Left ventricle myocardium superior (tissue), 1 donor: ENCODE measurements around the gene TMEM91. TPM values are rescaled to one million over a fixed set of nuclear protein-coding genes. Genes with fewer than 3 reads are reported as not detected.
"Not testable (repeated sequence)": the region's sequence is repeated elsewhere in the genome, so short reads cannot be mapped to it uniquely, and the experiment has no call there.

Experiments
- ATAC-seq: fragments of 200-7000 bp; cut with Tn5 transposase; one replicate; pipeline ENCODE4 v1.9.1; 2020; ENCODE audit warnings: mild to moderate bottlenecking, moderate library complexity
- DNase-seq: peaks from one replicate; pipeline ENCODE4 v3.0.0-alpha.2; 2020
- intact Hi-C: fragments of 100-400 bp; cut with micrococcal nuclease; formaldehyde crosslinking; loops from one replicate; pipeline ENCODE4 v1.11.0; 2022
- total RNA-seq: library from RNA; stranded (reverse); fragmentation: NEBNext Ultra II Directional; extraction: Animal tissue kit (Norgen Biotek cat#: 25700); gene quantifications from one replicate; pipeline ENCODE4 v1.2.1, GENCODE V29; 2021
- donor health status: DM: no; HTN: yes; CAD: no; lungs with severe emphysema.

TMEM91 gene
- total RNA-seq, 1 donor from 2014 or later = 3.6 TPM

DNA sequence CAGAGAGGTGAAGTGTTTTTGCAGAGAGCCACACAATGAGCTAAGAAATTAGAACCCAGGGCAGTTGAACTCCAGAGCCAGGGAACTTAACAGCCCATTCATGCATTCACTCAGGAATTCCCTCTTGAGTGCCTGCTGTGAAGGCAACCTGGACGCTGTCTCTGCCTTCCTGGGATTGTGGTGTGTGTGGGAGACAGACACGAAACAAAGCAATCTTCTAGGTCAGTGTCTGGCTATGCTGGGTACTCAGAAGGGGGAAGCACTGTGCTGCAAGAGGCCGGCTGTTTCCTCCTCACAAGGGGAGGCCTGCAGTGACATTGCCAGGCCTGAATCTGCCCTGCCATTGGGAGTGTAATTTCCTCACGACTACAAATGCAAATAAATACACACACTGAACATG lies 30.9 kb downstream of the TMEM91 start:
- DNase-seq (peak; percentile 52), ATAC-seq (peak; percentile 7)
- intact Hi-C loops = no loop called here

DNA sequence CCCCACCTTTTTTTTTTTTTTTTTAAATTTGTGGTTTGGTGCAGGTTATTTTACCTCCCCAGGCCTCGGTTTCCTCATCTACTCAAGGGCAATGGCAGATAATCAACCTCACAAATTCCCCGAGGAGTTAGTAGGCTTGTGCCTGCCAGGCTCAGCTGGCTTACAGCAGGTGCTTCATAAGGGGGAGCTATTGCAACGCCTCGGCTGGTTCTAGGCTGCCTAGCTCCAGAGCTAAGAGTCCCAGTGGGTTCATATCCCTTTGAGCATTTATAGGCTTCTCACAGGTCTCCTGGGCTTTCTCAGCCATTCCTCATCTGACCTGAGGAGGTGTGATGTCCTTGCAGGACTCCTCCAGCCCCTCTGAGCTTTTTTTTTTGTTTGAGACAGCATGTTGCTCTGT lies 31.9 kb downstream of the TMEM91 start:
- intact Hi-C loops = no loop called here
- ATAC-seq = peak; percentile 18
- no peak for DNase-seq

DNA sequence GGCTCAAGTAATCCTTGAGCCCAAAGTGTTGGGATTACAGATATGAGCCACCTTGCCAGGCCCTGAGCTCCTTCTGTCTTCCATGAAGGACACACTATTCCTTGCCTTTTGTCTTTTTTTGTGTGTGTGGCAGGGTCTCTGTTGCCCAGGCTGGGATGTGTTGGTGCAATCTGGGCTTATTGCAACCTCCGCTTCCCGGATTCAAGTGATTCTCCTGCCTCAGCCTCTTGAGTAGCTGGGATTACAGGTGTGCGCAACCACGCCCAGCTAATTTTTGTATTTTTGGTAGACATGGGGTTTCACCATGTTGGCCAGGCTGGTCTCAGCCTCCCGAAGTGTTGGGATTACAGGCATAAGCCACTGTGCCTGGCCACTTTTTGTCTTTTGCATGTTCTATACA lies 32.5 kb downstream of the TMEM91 start:
- DNase-seq, ATAC-seq, intact Hi-C loops: not testable (repeated sequence)

DNA sequence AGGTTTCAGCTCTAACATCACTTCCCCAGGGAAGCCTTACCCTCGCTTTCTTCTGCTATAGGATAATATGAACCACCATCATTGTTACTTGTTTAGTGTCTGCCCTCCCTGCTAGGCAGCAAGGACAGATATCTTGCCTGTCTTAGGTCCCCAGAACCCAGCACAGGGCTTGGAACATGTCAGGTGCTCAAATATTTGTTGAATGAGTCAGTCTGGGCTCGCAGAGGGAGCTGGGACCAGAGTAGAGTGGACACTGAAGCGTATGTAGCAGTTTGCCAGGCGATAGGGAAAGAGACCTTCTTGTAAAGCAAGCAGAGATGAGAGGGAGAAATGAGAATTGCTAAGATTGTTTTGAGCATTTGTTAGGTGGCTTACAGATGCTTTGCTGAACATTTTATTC lies 33.0 kb downstream of the TMEM91 start:
- intact Hi-C loops = no loop called here
- ATAC-seq = peak; percentile 78
- DNase-seq = no peak

DNA sequence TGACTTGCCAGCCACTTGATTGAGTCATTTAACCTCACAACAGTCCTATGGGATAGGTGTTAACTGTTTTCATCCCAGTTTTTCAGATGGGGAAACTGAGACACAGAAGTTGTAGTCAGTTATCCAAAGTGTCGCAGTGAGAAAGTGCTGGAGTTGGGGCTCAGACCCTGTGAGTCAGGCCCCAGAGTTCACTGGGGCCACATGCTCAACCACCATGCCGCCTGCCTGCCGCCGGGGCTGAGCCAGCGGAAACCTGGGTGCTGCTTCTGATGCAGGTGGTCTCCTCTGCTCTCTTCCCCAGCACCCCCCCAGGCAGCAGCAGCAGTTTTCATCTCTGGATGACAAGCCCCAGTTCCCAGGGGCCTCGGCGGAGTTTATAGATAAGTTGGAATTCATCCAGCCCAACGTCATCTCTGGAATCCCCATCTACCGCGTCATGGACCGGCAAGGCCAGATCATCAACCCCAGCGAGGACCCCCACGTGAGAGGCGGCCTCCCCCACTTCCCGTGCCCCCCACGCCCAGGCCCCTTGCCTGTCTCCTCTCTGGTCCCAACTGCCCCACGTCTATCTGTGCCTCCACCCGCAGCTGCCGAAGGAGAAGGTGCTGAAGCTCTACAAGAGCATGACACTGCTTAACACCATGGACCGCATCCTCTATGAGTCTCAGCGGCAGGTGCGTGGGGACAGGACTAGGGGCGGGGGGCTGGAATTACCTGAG lies 34.2 kb downstream of the TMEM91 start:
- intact Hi-C loops = no loop called here

DNA sequence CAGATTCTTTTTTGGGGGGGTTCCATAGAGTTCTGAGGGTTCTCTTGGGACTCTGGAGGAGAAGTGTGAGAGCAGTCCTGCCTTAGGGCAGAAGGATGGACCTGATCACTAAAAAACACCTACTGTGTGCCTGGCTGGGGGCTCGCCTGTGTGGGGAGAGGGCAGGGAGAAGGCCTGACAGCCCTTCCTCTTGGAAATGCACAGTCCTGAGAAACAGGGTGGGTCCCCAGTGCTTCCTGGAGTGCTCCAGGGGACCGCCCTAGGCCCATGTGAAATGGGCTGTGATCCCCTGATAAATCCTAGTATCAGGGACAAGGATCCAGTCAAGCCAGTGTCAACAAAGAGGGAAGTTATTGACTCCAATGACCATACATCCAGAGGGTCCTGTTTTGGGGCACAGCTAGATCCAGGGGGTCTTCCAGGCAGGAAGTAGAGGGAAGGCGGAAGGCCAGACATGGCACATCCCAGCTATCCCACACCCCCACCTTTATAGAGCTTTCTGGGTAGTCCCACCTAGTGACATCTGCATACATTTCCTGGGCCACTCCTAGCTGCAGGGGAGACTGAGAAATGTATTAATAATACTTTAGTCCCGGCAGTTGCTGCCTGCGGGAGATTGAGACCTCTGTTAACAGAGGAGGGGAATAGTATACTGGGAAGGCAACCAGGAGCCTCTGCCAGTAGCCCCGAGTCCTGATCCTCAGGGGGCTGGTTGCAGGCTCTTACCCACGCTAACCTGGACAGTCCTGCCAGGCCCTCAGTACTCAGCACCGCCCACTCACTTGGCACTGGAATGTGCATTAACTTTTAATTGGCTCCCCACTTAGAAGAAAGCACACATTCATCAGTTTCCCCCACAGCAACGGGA lies 35.0 kb downstream of the TMEM91 start:
- DNase-seq = no peak
- ATAC-seq = peak; percentile 8
- intact Hi-C loops = no loop called here

More for the DNA sequence above, 34.2 kb downstream of the TMEM91 start:
- ATAC-seq = no peak
- DNase-seq = no peak

DNA sequence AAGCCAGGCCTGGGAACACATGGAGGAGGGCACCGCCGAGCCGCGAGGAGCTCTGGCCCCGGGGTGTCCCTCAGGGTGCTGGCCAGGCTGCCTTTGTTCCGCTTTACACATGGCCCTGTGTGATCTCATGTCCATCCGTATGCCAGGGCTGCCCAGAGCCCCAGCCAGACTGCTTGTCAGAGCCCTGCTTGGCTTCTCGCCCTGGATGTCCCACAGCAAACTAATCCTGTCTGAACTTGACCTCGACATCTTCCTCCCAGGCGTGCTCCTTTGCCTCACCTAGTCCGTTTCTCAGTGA lies 35.6 kb downstream of the TMEM91 start:
- intact Hi-C loops = no loop called here
- DNase-seq (peak; percentile 87), ATAC-seq (peak; percentile 82)

DNA sequence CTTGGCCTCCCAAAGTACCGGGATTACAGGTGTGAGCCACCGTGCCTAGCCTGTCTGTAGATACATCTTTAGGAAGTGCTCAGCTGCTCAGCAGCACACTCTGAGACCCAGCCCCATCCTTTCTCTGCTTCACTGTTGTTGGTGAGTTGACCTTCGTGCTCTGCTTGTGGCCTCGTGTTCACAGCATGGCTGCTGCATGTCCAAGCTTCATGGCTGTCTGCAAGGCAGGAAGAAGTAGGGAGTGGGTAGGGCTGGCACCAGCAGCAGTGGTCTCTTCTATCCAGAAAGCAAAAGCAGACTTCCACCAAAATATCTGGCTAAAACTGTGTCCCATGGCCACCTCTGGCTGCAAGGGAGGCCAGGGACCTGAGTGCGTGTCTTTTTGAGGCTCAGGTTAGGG lies 36.6 kb downstream of the TMEM91 start:
- ATAC-seq (no peak), DNase-seq (no peak)
- intact Hi-C loops = no loop called here

DNA sequence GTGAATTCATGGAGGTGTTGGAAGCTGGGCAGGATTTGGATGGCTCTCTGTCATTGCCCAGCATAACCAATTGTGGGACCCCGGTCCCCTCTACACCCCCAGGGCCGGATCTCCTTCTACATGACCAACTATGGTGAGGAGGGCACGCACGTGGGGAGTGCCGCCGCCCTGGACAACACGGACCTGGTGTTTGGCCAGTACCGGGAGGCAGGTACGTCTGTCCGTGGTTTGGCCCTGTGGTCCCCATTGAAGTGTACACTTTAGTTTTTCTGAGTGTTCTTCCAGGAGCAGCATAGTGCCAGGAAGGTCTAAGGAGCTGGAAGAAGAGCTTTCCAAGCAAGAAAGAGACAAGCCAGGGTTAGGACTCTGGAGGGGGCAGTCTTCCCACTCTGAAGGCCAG lies 37.6 kb downstream of the TMEM91 start:
- DNase-seq = no peak
- intact Hi-C loops = no loop called here
- ATAC-seq = no peak

DNA sequence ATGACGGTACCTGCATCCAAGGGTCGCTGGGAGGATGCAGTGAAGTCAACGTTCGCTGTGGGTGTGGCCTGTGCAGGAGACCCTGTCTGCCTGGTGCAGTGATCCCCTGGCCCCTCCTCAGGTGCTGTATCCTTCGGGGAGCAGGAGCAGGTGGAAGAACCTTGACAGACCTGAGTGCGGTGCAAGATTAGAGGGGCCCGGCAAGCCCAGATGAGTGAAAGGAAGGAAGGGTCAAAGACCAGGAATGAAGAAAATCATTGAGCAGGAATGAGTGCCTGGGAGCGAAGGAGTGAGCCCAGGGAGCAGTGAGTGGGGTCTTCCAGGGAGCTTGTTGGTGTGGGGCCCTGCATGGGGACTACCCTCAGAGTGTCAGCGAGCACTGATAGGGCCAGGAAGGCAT lies 38.1 kb downstream of the TMEM91 start:
- no peak for DNase-seq
- ATAC-seq = no peak
- intact Hi-C loops = no loop called here

DNA sequence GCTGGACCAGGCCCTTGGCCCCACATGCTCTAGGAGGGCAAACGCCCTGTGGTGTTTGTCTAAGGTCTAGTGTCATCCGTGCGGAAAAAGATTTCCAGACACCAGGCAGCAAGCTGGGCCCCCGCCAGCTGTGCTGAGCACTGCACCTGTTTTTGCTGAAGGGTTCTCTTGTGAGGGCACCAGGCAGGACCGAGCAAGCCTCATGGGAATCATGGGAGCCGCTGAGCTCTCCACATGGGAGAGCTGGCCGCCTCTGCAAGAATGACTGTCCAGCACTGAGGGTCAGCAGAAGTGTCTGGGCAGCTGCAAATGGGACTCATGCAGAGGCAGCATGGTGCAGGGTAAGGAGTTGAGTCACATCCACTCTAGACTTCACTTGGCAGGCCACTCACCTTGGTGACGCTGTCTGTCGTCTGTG lies 38.8 kb downstream of the TMEM91 start:
- DNase-seq (no peak), ATAC-seq (no peak)
- intact Hi-C loops = no loop called here

DNA sequence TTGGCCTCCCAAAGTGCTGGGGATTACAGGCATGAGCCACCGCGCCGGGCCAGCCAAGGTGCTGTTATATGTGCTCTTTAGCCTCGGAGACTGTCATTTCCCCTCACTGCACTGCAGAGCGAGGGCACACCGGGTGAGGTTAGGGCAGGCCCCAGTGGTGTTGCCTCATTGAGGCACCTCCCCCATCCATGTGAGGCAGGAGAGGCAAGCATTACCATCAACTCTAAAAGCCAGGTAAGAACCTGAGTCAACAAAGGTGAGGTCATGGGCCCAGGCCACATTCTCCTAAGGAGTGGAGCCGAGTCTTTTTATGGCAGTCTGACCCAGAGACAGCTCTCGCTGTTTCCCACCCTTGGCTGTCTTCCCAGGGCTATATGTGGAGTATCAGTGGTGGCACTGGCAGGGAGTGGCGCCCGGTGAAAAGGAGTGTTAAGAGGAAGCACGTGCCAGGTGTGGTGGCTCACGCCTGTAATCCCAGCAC lies 39.9 kb downstream of the TMEM91 start:
- ATAC-seq = no peak
- no peak for DNase-seq
- intact Hi-C loops = no loop called here

DNA sequence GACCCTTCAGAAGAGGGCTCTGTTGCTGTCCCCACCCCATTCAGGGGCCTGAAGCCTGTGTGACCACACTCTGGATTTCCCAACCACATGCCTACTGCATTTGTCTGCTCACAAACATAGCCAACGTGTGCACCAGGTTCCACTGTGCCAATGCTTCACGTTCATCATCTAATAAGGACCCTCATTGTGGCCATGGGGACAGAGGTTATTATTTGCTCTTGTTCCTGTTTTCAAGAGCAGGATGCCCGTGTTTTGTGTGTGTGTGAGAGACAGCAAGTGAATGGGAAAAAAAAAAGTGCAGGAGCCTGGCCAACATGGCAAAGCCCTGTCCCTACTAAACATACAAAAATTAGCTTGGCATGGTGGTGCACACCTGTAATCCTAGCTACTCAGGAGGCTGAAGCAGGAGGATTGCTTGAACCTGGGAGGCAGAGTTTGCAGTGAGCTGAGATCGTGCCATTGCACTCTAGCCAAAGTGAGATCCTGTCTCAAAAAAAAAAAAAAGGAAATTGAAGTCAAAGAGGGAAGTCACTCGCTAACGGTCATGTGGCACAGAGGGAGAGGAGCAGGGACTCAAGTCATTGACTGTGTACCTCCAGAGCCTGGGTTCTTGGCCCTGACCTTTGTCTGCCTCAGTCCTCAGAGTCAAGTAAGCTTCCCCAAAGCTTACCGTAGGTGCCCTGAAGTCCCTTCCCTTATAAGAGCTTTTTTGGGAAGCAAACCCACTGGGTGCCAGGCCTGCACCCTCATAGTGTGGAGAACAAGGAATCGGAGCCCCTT lies 44.0 kb downstream of the TMEM91 start:
- intact Hi-C loops = no loop called here
- peak; percentile 8 for ATAC-seq

DNA sequence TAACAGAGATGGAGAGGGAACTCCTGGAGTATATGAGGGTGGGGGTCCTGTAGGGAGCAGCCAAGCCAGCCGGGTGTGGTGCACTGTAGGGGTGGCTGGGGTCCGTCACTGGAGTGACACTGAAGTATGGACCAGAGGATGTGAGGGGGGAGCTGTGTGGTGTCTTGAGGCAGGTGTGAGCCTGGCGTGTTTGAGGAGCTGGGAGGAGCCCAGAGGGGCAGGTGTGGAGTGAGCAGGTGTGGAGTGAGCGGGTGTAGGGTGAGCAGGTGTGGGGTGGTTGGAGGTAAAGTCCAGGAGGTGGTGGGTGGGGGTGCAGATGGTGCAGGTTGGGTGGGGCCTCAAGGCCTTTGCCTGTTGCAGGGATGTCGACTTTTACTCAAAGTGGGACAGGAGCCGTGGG lies 45.0 kb downstream of the TMEM91 start:
- DNase-seq (no peak), ATAC-seq (no peak)
- intact Hi-C loops = no loop called here

More for the DNA sequence above, 44.0 kb downstream of the TMEM91 start:
- no peak for DNase-seq

DNA sequence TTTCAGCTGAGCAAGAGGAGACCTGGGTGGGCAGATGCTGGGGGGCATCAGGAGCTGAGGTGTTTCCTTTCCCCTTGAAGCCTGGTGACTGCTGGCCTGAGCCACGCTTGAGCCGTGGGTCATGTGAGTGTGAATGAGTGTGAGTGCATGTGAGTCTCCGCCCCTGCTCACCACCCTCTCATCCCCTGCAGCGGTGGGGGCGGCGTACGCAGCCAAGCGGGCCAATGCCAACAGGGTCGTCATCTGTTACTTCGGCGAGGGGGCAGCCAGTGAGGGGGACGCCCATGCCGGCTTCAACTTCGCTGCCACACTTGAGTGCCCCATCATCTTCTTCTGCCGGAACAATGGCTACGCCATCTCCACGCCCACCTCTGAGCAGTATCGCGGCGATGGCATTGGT lies 45.6 kb downstream of the TMEM91 start:
- intact Hi-C loops = no loop called here
- DNase-seq (no peak), ATAC-seq (no peak)

DNA sequence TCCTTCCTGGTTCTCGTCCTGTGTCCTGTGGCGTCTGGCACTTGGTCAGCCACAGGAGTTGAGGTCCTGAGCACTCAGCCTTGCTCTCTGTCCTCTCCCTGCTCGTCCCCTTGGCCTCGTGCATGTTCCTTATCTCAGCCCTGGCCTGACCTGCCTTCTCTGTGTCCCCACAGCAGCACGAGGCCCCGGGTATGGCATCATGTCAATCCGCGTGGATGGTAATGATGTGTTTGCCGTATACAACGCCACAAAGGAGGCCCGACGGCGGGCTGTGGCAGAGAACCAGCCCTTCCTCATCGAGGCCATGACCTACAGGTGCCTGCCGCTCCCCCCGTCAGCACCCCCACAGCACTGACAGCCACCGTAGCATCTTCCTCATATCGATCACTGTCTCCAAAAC lies 46.1 kb downstream of the TMEM91 start:
- ATAC-seq (peak; percentile 12), DNase-seq (peak; percentile 49)
- intact Hi-C loops = no loop called here

DNA sequence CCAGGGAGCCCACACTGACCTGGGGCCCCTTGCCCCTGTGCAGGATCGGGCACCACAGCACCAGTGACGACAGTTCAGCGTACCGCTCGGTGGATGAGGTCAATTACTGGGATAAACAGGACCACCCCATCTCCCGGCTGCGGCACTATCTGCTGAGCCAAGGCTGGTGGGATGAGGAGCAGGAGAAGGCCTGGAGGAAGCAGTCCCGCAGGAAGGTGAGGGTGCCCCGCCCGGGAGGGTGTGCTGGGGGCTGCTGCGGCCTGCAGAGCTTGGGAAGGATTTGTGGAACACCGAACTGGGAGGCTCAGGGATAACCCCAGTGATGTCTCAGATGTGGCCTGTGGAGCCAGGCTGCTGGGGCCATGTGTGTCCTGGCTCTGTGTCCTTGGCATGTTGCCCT lies 46.6 kb downstream of the TMEM91 start:
- intact Hi-C loops = no loop called here
- ATAC-seq (no peak), DNase-seq (no peak)

DNA sequence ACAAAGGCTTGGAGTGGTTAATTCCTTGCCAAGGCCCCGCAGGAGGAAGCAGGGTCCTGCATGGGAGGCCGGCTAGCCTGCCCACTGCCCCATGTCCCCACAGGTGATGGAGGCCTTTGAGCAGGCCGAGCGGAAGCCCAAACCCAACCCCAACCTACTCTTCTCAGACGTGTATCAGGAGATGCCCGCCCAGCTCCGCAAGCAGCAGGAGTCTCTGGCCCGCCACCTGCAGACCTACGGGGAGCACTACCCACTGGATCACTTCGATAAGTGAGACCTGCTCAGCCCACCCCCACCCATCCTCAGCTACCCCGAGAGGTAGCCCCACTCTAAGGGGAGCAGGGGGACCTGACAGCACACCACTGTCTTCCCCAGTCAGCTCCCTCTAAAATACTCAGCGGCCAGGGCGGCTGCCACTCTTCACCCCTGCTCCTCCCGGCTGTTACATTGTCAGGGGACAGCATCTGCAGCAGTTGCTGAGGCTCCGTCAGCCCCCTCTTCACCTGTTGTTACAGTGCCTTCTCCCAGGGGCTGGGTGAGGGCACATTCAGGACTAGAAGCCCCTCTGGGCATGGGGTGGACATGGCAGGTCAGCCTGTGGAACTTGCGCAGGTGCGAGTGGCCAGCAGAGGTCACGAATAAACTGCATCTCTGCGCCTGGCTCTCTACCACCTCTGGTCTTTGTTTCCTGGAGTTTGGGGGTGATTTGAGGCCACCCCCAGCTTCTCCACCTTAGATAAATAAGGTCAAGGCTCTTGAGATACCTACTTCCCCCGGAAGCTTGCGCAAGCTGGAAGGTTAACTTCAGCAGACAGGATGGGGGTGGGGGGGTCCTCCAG lies 48.2 kb downstream of the TMEM91 start:
- DNase-seq (no peak), ATAC-seq (no peak)
- intact Hi-C loops = no loop called here
